GM18517 (cell line): ENCODE results near the gene RPS14.

ENCODE experiments used
- ATAC-seq: cut with Tn5 transposase; IDR thresholded peaks from one replicate; pipeline ENCODE4 v1.9.1; 2021; ENCODE audit warnings: mild to moderate bottlenecking, moderate library complexity; ENCODE audit not compliant: unreplicated experiment

Gene RPS14

GRCh38 chr5:150401376-150402228, 47.9 kb downstream of the RPS14 start:
- ATAC-seq = no peak

GRCh38 chr5:150401076-150401375, 48.5 kb downstream of the RPS14 start:
- ATAC-seq = no peak

GRCh38 chr5:150400316-150401075, 49.0 kb downstream of the RPS14 start:
- no peak for ATAC-seq

GRCh38 chr5:150399524-150400211, 49.9 kb downstream of the RPS14 start:
- no peak for ATAC-seq

- peak; percentile 56 for ATAC-seq
These were observed 50.6 kb downstream of the RPS14 start for GRCh38 chr5:150398722-150399523.

- ATAC-seq = no peak
These were observed 51.5 kb downstream of the RPS14 start for GRCh38 chr5:150397782-150398721.

- ATAC-seq = no peak
These were observed 52.3 kb downstream of the RPS14 start for GRCh38 chr5:150397146-150397781.

- ATAC-seq = no peak
These were observed 53.3 kb downstream of the RPS14 start for GRCh38 chr5:150396267-150396666.

- ATAC-seq = no peak
These were observed 53.9 kb downstream of the RPS14 start for GRCh38 chr5:150395688-150395975.

GRCh38 chr5:150394912-150395687, 54.4 kb downstream of the RPS14 start:
- ATAC-seq = no peak

- ATAC-seq = peak; percentile 41
These were observed 55.4 kb downstream of the RPS14 start for GRCh38 chr5:150394131-150394530.

- ATAC-seq = no peak
These were observed 56.4 kb downstream of the RPS14 start for GRCh38 chr5:150393096-150393645.

- ATAC-seq = no peak
These were observed 56.9 kb downstream of the RPS14 start for GRCh38 chr5:150392680-150393079.
